ENCODE data around the gene GSK3A.

GSK3A gene

GRCh38 chr19:42212886-42213285 is 29.5 kb downstream of the GSK3A start:
- no peak overlapping the region for H3K4me3 Mint-ChIP-seq
- peaks cover 21% of the 10 kb centered on the region for H3K4me1 Mint-ChIP-seq
- H3K27me3 Mint-ChIP-seq (ENCODE audit: low read depth, poor library complexity) = peaks cover 5% of the 10 kb centered on the region
- H3K27ac Mint-ChIP-seq = no peak overlapping the region
- no peak for TF ChIP-seq CTCF (IDR thresholded peaks at IDR 0.05)
- no peaks in the 10 kb centered on the region for H3K9me3 Mint-ChIP-seq
- DNase-seq = no peak
- H3K36me3 Mint-ChIP-seq (ENCODE audit: low read depth) = peaks cover 50% of the 10 kb centered on the region

- no peak for DNase-seq
- H3K4me1 Mint-ChIP-seq = peaks cover 10% of the 10 kb centered on the region
Measured at GRCh38 chr19:42208612-42209011, 33.8 kb downstream of the GSK3A start.

GRCh38 chr19:42207767-42208271 is 34.6 kb downstream of the GSK3A start:
- DNase-seq = no peak
- H3K36me3 Mint-ChIP-seq (ENCODE audit: low read depth) = peaks cover 41% of the 10 kb centered on the region
- peak overlapping the region; percentile 91 for H3K27ac Mint-ChIP-seq
- peaks cover 10% of the 10 kb centered on the region for H3K4me1 Mint-ChIP-seq
- peaks cover 7% of the 10 kb centered on the region for H3K27me3 Mint-ChIP-seq (ENCODE audit: low read depth, poor library complexity)
- no peak for TF ChIP-seq CTCF (IDR thresholded peaks at IDR 0.05)
- H3K4me3 Mint-ChIP-seq = no peak overlapping the region
- no peaks in the 10 kb centered on the region for H3K9me3 Mint-ChIP-seq

More at GRCh38 chr19:42208612-42209011, 33.8 kb downstream of the GSK3A start:
- Mint-ChIP-seq H3K27ac (no peak overlapping the region), H3K27me3 (ENCODE audit: low read depth, poor library complexity) (peaks cover 7% of the 10 kb centered on the region), H3K9me3 (no peaks in the 10 kb centered on the region), H3K36me3 (ENCODE audit: low read depth) (peaks cover 43% of the 10 kb centered on the region), H3K4me3 (no peak overlapping the region)
- no peak for TF ChIP-seq CTCF (IDR thresholded peaks at IDR 0.05)

DNA sequence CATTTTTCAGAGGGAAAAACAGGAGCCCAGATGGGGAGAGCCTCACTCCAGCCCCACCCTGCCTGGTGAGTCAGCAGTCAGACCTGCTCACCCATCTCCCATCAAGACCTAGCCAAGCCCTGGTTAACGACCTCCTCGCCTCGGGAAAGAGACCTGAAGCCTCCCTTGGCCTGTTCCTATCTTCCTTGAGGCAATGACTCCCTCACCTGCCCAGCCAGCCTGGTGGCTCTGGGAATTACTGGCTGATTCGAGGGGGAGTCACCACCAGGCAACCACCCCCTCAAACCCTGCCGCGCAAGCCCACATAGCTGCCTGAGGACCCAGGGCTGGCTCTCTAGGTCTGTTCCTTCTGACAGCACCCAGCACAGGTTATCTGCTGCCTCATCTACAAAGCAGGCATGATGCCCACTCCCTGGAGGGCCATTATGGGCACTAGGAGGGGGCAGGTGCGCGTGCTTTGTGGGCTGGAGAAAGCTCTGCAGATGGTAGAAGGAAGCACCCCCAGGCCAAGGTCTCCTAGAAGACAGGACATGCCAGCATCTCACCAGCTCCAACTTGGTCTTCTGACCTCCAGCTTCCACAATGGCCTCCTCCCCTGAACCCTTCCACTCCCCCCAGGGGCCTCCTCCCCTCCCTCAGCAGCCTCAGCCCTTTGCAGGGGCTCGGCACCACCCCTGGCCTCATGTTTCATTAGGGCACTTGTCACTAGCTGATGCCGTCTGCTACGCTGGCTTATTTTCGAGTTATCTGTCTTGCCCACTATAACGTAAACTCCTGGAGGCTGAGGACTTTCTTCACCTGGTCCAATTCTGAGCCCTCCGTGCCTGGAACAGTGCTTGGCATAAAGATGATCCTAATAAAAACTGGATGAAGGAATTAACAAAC is 35.3 kb downstream of the GSK3A start:
- peaks cover 7% of the 10 kb centered on the region for H3K27me3 Mint-ChIP-seq (ENCODE audit: low read depth, poor library complexity)
- no peak overlapping the region for H3K4me3 Mint-ChIP-seq
- DNase-seq = no peak
- peak overlapping the region; percentile 91 for H3K27ac Mint-ChIP-seq
- no peak for TF ChIP-seq CTCF (IDR thresholded peaks at IDR 0.05)
- peaks cover 10% of the 10 kb centered on the region for H3K4me1 Mint-ChIP-seq
- peaks cover 44% of the 10 kb centered on the region for H3K36me3 Mint-ChIP-seq (ENCODE audit: low read depth)
- no peaks in the 10 kb centered on the region for H3K9me3 Mint-ChIP-seq

DNA sequence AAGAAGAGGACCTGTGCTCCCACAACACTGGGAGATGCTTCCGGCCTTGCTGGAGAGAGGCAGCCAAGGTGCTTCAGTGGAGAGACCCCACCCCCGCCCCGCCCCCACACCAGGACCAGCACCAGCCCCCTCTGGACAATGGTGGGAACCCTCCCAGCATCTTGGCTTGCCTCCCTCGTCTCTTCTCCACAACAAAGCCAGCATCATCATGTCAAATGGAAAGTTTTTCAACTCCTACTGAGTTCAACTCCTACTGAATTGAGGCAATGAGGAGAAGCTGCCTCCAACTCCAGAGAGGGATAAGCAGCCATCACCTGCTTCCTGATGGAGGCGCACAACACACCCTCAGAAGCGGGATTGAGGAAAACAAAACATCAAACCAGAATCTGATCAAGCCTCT is 37.7 kb downstream of the GSK3A start:
- no peak overlapping the region for H3K4me3 Mint-ChIP-seq
- no peaks in the 10 kb centered on the region for H3K9me3 Mint-ChIP-seq
- TF ChIP-seq CTCF (IDR thresholded peaks at IDR 0.05) = no peak
- H3K36me3 Mint-ChIP-seq (ENCODE audit: low read depth) = peaks cover 46% of the 10 kb centered on the region
- peaks cover 7% of the 10 kb centered on the region for H3K27me3 Mint-ChIP-seq (ENCODE audit: low read depth, poor library complexity)
- no peak overlapping the region for H3K27ac Mint-ChIP-seq
- H3K4me1 Mint-ChIP-seq = peaks cover 10% of the 10 kb centered on the region
- DNase-seq = no peak
